ENCODE measurements around the gene IGF1R. TPM values are rescaled to one million over a fixed set of nuclear protein-coding genes. Genes with fewer than 3 reads are reported as not detected.

Gene IGF1R
- total and polyA plus RNA-seq, 8 donors = 8.1 to 50.3 (median 36.0) TPM

DNA sequence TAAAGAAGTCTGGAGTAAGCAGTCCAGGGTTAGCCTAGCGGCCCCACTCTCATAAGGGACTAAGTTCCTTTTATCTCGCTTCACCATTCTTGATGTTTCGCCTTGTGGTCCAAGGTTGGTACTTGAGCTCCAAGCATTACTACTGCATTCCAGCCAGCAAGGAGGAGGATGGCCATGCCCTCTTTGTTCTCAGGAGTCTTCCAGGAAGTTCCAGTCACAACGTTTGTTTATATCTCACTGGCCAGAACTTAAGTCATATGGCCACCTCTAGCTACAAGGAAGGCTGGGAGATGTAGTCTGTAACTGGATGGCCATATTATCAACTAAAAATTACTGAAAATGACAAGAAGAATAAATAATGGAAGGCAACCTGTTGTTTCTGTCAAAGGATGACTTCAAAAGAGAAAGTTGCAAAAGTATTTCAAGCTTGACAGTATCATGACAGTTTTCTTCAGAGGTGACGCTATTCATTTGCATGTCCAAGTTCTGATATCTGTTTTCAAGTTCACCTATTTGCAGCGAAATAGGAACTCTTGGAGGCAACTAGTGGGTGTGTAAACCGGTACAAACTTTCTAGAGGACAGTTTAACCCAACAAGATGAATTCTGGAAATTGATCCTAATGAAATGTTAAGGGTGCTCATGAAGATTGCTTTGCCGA lies 240.6 kb downstream of the IGF1R start:
- DNase-seq (no peak), FAIRE-seq (no peak), ATAC-seq (peak in 3 of 4 donors; percentile 70 to 86 (median 71))
- intact Hi-C loops (cut with DNase I) = no loop called here
- 83 to 85% methylated on average over 8 of the region's 8 CpGs for WGBS, 2 donors
- Histone ChIP-seq H3K4me3 (no peak overlapping the region), H3K4me1 (no peaks in the 10 kb centered on the region), H3K36me3 (no peaks in the 10 kb centered on the region), H3K27me3 (no peaks in the 10 kb centered on the region), H3K27ac (no peak overlapping the region), H3K9me3 (no peaks in the 10 kb centered on the region)
- TF ChIP-seq, protein P1, sequence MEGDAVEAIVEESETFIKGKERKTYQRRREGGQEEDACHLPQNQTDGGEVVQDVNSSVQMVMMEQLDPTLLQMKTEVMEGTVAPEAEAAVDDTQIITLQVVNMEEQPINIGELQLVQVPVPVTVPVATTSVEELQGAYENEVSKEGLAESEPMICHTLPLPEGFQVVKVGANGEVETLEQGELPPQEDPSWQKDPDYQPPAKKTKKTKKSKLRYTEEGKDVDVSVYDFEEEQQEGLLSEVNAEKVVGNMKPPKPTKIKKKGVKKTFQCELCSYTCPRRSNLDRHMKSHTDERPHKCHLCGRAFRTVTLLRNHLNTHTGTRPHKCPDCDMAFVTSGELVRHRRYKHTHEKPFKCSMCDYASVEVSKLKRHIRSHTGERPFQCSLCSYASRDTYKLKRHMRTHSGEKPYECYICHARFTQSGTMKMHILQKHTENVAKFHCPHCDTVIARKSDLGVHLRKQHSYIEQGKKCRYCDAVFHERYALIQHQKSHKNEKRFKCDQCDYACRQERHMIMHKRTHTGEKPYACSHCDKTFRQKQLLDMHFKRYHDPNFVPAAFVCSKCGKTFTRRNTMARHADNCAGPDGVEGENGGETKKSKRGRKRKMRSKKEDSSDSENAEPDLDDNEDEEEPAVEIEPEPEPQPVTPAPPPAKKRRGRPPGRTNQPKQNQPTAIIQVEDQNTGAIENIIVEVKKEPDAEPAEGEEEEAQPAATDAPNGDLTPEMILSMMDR (IDR thresholded peaks at IDR 0.05) = no peak

DNA sequence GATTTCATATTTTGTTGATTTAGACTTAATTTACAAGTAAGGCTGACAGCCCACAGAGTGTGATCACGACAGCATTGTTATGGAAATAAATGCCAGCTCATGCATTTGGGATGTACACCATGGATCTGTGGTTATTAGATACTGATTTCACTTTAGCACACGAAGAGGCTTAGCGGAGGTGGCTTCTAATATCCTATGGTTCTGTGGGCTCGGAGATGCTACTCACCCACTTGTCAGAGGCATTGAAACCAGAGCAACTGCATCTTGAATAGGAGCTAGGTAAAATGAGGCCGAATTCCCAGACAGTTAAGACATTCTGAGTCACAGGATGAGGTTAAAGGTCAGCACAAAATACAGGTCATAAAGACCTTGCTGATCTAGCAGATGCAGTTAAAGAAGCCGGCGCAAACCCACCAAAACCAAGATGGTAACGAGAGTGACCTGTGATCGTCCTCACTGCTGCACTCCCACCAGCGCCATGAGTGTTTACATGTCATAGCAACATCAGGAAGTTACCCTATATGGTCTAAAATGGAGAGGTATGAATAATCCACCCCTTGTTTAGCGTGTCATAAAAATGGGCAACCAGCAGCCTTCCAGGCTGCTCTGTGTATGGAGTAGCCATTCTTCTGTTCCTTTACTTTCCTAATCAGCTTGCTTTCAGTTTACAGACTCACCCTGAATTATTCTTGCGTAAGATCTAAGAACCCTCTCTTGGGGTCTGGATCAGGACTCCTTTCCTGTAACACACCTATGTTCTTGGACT lies 241.8 kb downstream of the IGF1R start:
- no peaks in the 10 kb centered on the region for H3K36me3 ChIP-seq
- intact Hi-C loops (cut with DNase I) = no loop called here
- no peak for DNase-seq
- no peaks in the 10 kb centered on the region for H3K9me3 ChIP-seq
- H3K27ac ChIP-seq = no peak overlapping the region
- ATAC-seq = peak in 1 of 4 donors; percentile 11
- WGBS, 2 donors = 91 to 94% methylated on average over 12 of the region's 12 CpGs
- H3K27me3 ChIP-seq = no peaks in the 10 kb centered on the region
- no peak overlapping the region for H3K4me3 ChIP-seq
- TF ChIP-seq, protein P1 (IDR thresholded peaks at IDR 0.05) = no peak
- no peak for FAIRE-seq
- no peaks in the 10 kb centered on the region for H3K4me1 ChIP-seq

DNA sequence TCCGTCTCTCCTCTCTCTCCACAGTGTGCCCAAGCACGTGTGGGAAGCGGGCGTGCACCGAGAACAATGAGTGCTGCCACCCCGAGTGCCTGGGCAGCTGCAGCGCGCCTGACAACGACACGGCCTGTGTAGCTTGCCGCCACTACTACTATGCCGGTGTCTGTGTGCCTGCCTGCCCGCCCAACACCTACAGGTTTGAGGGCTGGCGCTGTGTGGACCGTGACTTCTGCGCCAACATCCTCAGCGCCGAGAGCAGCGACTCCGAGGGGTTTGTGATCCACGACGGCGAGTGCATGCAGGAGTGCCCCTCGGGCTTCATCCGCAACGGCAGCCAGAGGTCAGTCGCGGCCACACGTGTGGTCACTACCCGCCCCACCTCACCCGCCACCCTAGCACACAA lies 243.0 kb downstream of the IGF1R start:
- no peak for ATAC-seq

DNA sequence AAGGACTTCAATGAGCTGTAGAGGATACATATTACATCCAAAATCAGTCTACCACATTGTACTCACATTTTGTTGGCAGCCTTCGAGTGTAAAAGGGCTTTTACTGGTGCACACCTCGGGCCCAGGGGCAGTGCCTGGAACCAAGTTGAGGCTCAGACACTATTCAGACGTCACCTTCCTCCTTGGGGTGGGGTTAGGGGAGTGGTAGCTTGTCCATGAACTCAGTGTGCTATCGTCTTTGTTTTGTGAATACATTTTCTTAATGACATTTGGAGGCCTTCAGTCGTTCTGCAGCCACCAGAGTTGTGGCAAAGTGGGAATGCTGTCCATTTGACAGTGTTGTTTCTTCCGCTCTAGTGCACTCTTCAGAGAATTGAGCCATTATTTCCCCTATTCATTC lies 245.1 kb downstream of the IGF1R start:
- no peak for ATAC-seq
- no peak for FAIRE-seq
- 82 to 83% methylated on average over 6 of the region's 6 CpGs for WGBS, 2 donors

More for the DNA sequence above, 243.0 kb downstream of the IGF1R start:
- 96 to 98% methylated on average over 31 of the region's 31 CpGs for WGBS, 2 donors
- H3K27me3 ChIP-seq = no peaks in the 10 kb centered on the region
- no peaks in the 10 kb centered on the region for H3K36me3 ChIP-seq
- DNase-seq = no peak
- TF ChIP-seq, protein P1 (IDR thresholded peaks at IDR 0.05) = no peak
- FAIRE-seq = no peak
- intact Hi-C loops (cut with DNase I) = no loop called here
- no peak overlapping the region for H3K27ac ChIP-seq
- no peaks in the 10 kb centered on the region for H3K4me1 ChIP-seq
- H3K4me3 ChIP-seq = no peak overlapping the region
- H3K9me3 ChIP-seq = no peaks in the 10 kb centered on the region

More for the DNA sequence above, 245.1 kb downstream of the IGF1R start:
- DNase-seq = no peak
- TF ChIP-seq, protein P1 (IDR thresholded peaks at IDR 0.05) = no peak
- Histone ChIP-seq H3K27me3 (no peaks in the 10 kb centered on the region), H3K9me3 (no peaks in the 10 kb centered on the region), H3K36me3 (peaks cover 0 to 15% (median 0%) of the 10 kb centered on the region in 3 donors), H3K27ac (no peak overlapping the region), H3K4me3 (no peak overlapping the region), H3K4me1 (no peaks in the 10 kb centered on the region)
- intact Hi-C loops (cut with DNase I) = no loop called here

Data from pancreas (tissue), 10 donors.